ENCODE results near the gene TRAPPC4.

DNA sequence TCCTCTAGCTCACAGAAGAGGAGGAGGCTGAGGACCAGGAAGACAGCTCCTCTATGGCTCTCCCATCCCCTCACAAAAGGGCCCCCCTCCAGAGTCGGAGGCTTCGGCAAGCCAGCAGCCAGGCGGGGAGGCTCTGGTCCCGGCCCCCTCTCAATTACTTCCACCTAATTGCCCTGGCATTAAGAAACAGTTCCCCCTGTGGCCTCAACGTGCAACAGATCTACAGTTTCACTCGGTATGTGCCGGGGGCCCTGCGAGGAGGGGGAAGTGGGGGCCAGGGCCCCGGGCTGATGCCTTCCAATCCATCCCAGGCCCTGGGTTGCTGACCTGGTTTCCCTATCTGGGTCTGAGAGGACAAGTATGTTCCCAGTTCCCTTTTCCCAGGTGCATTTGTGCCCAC is 39.1 kb upstream of the TRAPPC4 start:
- TF ChIP-seq, protein P1, sequence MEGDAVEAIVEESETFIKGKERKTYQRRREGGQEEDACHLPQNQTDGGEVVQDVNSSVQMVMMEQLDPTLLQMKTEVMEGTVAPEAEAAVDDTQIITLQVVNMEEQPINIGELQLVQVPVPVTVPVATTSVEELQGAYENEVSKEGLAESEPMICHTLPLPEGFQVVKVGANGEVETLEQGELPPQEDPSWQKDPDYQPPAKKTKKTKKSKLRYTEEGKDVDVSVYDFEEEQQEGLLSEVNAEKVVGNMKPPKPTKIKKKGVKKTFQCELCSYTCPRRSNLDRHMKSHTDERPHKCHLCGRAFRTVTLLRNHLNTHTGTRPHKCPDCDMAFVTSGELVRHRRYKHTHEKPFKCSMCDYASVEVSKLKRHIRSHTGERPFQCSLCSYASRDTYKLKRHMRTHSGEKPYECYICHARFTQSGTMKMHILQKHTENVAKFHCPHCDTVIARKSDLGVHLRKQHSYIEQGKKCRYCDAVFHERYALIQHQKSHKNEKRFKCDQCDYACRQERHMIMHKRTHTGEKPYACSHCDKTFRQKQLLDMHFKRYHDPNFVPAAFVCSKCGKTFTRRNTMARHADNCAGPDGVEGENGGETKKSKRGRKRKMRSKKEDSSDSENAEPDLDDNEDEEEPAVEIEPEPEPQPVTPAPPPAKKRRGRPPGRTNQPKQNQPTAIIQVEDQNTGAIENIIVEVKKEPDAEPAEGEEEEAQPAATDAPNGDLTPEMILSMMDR (conservative IDR thresholded peaks at IDR 0.05 in 1 of 2, IDR thresholded peaks at IDR 0.05 in 1 of 2; ENCODE audit: low read depth in 1 of 2, low read length in 2 of 2), result no peak
- TF ChIP-seq EZH2 (IDR thresholded peaks at IDR 0.05; ENCODE audit: low read length, missing control alignments), result no peak

All from fibroblast of lung (primary cell).